Measurements from ENCODE around the gene GMDS.
A peak's percentile ranks its signal among the peaks of the same experiment; 100 is the strongest.

Gene GMDS

DNA sequence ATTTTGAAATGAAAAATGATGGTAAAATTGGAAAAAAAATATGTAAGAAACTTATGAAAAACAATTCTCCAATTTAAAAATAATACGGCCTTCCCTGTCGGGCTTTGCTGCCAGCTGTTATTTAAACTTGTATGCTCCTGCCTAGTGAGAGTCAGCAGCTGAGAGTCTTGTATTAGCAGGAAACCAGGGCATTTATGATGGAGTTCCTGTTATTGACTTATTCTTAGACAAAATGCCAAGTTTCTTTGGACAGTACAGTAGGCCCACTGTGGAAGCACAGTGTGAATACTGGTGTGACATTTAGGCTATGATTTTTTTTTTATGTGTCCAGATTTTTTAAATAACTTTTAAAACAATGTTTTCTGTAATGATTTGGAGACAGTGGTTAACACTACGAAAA is 42.1 kb downstream of the GMDS start:
- no peak for DNase-seq

DNA sequence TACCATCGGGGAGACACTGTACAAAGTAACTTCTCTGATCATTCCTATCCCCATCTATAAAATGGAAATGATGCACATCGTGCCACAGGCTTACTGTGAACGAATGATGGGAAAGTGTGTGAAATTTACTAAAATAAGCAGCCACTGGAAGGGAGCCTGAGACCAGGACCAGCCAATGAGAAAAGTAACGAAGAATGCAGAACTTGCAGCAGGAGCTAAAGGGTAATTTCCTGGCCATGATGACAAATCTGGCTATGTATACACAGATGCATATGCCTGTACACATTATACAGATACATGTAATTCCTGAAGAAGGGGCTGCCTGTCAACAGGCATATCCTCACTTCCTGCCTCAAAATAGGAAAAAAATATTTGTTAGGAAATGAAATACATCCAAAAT is 47.4 kb downstream of the GMDS start:
- DNase-seq = no peak

GRCh38 chr6:2197177-2197671 is 48.2 kb downstream of the GMDS start:
- DNase-seq = no peak

DNA sequence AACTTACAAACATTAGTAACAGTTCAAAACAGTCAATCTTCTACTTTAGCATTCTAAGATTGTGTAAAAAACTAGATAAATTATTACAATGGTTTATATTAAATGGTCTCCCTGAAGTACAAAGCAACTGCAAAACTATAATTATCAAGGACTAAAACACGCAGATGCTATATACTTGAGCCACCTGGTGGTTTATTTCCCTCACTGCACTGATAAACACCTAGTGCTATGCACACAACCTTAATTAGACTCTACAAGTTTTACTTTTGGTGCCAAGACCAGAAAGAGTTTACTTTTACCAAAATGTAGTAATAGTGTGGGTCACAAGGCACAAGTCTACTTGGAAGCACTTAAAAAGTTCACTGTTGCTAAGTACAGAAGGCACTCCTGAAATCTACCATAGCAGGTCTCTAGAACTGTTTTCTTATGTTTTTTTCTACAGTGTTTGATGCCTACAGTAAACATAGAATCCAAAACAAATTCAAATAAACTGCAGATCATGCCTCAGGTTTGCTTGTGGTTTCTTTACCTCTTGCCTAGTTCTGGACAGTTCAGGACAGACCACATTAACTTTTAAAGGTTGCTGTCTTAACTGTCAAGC is 49.2 kb downstream of the GMDS start:
- DNase-seq = no peak

GRCh38 chr6:2194643-2195042 is 50.8 kb downstream of the GMDS start:
- DNase-seq = no peak

DNA sequence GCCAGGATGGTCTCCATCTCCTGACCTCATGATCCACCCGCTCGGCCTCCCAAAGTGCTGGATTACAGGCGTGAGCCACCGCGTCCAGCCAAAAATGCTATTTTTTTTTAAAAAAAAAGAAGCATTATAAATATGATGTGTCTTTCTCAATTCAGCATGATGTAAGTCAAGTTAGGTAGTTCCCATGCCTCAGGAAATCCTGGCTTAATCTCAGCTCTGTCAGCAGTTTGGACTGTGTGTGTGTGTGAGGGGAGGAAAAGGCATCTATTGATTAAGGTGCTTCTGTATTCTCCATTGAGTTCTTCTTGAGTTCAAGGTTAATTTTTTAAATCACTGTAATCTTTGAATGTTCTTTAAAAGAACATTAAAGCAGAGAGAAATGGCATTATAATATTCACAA is 51.5 kb downstream of the GMDS start:
- no peak for DNase-seq

DNA sequence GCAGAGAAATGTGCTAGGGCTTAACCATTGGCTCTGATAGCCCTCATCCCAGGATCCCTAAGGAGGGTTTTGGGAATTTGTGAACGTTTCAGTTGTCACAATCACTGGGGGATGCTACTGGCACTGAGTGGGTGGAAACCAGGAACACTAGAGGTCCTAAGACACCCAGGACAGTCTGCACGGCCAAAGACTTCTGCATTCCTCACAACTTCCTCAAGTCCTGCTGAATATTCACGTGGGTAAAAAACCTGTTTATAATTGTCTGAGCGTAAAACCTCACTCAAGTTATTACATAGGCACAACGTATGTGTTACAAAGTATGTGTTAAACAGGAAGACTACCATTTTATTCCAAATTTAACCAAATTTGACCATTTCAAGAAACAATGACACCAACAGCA is 52.4 kb downstream of the GMDS start:
- no peak for DNase-seq

DNA sequence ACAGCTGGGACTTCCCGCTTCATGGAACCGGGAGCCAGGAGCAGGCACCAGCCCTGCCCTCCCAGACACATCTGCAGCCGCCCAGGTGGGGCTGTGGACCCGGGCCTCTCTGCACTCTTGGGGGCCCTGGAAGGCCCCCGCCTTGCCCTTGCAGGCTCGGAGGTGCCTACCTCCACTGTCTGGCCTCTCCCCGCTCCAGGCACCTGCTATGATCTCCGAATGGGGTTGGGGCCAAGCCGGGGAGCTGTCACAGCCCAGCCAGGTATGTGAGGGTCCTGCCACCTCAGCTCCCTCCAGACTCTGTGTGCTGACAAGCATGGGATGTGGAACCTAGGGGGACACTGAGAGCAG is 54.0 kb downstream of the GMDS start:
- no peak for DNase-seq

- no peak for DNase-seq
These were observed 54.6 kb downstream of the GMDS start for GRCh38 chr6:2190661-2191389.

GRCh38 chr6:2188856-2189384 is 56.5 kb downstream of the GMDS start:
- DNase-seq = no peak

DNA sequence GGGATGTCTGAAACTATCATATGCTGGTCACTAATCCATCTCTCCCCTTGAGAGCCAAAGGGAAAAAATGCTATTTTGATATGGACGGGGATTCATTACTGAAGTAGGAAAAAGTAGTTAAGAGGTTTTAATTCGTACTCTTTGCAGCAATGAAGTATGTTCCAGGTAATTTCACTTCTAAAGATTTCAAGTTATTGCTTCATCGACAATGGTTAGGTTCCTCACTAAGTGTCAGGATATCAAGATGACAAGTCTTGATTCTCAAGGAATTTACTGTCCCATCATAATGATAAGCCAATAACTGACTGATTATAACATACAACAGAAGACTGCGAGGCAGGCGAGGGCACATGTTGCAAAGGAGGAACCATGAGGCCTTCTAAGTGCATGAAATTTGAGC is 57.0 kb downstream of the GMDS start:
- DNase-seq = no peak

DNA sequence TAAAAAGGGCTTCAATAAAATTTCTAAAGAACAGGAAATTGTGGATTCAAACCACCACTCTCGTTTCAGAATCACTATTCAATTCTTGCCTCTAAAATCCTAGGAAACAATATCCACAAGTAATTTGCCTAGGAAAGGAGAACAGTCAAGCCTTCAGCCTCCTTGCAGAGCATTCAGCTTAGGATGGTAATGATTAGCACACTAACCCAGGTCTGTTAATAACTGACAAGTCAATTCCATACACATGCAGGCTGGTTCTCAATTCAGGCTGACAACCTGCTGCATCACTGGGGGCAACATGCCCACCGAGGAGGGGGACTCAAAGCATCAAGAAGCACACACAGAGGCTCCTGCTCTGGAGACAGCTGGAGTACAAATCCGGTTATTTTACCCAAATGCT is 57.6 kb downstream of the GMDS start:
- DNase-seq = no peak

- no peak for DNase-seq
These were observed 58.9 kb downstream of the GMDS start for GRCh38 chr6:2186516-2186915.

DNA sequence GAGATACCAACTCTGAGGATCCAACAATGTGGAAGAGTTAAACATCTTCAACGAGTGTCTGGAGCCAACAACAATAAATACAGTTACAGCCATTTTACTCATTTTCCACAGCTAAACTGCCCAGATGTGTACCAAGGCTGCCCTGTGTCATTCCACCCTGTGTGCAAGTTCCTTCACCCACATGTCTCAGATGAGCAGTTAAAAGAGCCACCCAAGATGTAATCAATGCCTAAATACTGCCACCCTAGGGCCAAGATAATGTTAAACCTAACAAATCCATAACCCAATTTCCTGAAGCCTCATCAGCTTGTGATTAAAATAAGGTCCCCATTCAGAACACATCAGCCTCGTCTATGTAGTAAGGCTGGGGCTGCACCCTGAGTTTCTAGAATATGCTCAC is 59.9 kb downstream of the GMDS start:
- DNase-seq = no peak

DNA sequence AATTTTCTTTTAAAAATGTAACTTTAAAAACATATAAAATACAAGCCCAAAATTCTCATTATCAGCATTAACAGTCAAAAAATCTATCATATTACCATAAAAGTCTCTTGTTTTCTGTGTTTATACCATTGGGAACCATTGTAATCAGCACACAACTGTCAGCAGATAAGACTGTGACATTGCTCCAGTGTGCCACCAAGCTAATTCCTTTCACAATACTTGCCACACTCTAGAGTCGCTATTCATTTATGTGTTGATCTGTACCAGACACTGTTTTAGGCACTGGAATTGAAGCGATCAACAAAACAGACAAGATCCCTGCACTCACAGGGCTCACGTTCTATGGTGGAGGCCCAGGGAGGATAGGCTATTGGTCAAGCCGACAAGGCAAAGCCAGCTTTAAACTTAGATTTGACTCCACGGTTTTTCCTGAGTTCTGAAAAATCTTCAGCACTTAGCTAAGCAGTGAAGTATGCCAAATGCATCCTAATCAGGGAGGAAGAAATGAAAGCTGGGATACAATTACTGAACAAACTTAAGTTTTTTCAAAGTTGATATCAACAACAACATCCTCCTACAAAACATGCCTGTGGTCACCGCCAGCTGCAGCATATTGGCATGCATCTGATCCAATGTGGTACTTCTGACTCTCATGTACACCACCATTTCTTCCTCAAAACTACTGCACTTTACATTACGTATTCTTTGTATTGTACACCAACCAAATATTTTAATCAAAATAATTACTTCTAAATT is 60.5 kb downstream of the GMDS start:
- no peak for DNase-seq

DNA sequence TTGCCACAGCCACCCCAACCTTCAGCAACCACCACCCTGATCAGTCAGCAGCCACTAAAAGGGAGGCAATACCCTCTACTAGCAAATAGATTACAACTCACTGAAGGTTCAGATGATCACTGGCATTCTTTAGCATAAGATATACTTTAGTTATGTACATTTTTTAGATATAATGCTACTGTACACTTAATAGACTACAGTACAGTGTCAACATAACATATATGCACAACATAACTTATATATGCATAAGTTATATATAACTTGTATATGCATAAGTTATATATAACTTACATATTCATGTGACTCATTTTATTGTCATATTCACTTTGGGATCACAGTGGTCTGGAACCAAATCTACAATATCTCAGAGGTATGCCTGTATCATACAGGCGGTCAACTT is 61.7 kb downstream of the GMDS start:
- DNase-seq = no peak

DNA sequence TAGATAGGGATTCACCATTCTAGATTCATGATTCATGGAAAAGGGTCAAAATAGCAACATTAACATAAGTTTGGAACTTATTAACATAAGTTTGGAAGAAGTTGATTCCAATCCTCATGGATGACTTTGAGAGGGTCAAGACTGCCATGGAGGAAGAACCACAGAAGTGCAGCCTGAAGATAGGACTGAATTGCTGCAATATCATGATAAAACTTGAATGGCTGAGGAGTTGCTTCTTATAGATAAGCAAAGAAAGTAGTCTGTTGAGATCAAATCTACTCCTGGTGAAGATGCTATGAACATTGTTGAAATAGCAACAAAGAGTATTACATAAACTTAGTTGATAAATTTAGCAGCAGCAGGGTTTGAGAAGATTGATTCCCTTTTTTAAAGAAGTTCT is 62.2 kb downstream of the GMDS start:
- DNase-seq = no peak

DNA sequence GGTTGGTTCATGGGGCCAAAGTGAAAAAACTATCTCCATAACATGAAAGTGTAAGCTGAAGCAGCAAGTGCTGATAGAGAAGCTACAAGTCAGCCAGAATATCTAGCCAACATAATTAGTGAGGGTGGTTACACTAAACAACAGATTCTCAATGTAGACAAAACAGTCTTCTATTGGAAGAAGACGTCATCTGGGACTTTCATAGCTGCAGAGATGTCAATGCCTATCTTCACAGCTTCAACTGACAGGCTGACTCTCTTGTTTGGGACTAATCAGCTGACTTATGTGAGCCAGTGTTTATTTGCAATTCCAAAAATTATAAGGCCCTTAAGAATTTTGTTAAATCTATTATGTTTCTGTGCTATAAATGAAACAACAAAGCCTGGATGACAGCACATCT is 63.2 kb downstream of the GMDS start:
- no peak for DNase-seq

- no peak for DNase-seq
These were observed 63.8 kb downstream of the GMDS start for GRCh38 chr6:2181567-2181966.

DNA sequence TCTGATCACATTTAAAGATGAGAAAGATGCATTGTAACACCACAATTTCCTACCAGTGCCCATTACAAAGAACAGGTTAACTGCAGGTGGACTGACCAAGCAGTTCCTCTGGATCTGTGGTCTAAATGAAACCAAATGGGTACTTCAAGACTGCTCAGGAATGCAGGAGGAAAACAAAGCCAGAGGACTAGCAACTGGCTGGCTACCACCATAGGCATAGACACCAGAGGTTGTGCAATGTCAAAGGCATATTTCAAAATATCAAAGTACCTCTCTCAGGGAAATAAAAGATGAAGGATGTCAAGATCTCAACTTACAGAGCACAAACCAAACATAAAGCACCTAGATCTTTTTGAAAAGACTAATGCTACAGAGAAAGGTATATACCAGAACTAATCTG is 65.5 kb downstream of the GMDS start:
- peak; percentile 4 for DNase-seq

DNA sequence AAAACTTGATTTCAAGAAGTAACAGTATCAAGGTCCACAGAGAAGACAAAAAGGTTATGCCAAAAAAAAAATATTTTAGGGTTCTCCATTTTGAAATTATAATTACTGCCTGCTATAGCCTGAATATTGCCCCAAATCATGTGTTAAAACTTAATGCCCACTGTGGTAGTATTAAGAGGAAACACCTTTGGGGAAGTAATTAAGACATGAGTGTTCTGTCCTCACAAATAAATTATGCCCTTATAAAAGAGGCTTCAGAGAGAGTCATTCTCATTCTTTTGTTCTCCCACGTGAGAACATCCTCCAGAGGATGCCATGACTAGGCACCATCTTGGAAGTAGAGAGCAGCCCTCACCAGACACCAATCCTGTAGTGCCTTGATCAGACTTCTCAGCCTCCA is 66.2 kb downstream of the GMDS start:
- DNase-seq = no peak

DNA sequence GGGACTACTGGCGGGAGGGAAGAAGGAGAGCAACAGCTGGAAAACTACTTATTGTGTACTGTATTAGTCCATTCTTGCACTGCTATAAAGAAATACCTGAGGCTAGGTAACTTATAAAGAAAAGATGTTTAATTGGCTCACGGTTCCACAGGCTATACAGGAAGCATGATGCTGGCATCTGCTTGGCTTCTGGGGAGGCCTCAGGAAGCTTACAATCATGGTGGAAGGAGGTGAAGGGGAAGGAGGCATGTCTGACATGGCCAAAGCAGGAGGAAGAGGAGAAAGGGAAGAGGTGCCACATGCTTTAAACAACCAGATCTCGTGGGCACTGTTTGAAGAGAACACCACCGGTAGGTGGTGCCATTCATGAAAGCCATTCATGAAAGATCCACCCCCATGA is 67.3 kb downstream of the GMDS start:
- no peak for DNase-seq

GRCh38 chr6:2175825-2176224 is 69.6 kb downstream of the GMDS start:
- no peak for DNase-seq
